ENCODE measurements around the gene TOX4. TPM values are rescaled to one million over a fixed set of nuclear protein-coding genes. Genes with fewer than 3 reads are reported as not detected.

Gene TOX4
- total and polyA plus RNA-seq, 2 donors (not counting 1 experiment from before 2014, with no cell fraction given): 33.6 to 74.1 TPM

GRCh38 chr14:21506557-21506956, 29.6 kb downstream of the TOX4 start:
- H3K79me2 ChIP-seq (ENCODE audit: control insufficient read depth, insufficient read depth, low read length): peaks cover 80% of the 10 kb centered on the region
- peaks cover 45% of the 10 kb centered on the region for H3K4me1 Mint-ChIP-seq
- intact Hi-C loops (cut with micrococcal nuclease): no loop called here

More at GRCh38 chr14:21506557-21506956, 29.6 kb downstream of the TOX4 start:
- peaks cover 10% of the 10 kb centered on the region for H4K20me1 ChIP-seq (ENCODE audit: control insufficient read depth, insufficient read depth, low read length, poor library complexity, severe bottlenecking)
- no peak for ATAC-seq (ENCODE audit: low read depth)
- no peak overlapping the region for H2AFZ ChIP-seq (ENCODE audit: insufficient read depth, low read depth, low read length, poor library complexity, severe bottlenecking)
- no peak overlapping the region for H3K9ac ChIP-seq (ENCODE audit: low read length)
- WGBS (ENCODE audit: insufficient coverage): no CpG with 5 or more reads among the region's 2 CpGs
- no peak overlapping the region for H3K27ac Mint-ChIP-seq
- no peaks in the 10 kb centered on the region for H3K9me3 Mint-ChIP-seq (ENCODE audit: insufficient read depth)
- H3K9me3 ChIP-seq (ENCODE audit: control extremely low read depth in 1 of 3, control insufficient read depth in 2 of 3, insufficient read depth in 1 of 3, low read length in 2 of 3): no peaks in the 10 kb centered on the region
- H3K36me3 ChIP-seq (replicated peaks in 1 of 2; ENCODE audit: control extremely low read depth in 1 of 2, control insufficient read depth in 1 of 2, extremely low read depth in 1 of 2, insufficient read depth in 2 of 2, low read length in 1 of 2): peaks cover 13 to 39% of the 10 kb centered on the region in 2 experiments
- no peaks in the 10 kb centered on the region for H3K27me3 Mint-ChIP-seq
- peaks cover 21 to 23% of the 10 kb centered on the region in 2 donors for H3K4me1 ChIP-seq (ENCODE audit: control insufficient read depth in 2 of 2, insufficient read depth in 2 of 2, low read length in 2 of 2)
- no peak overlapping the region for H3K4me3 Mint-ChIP-seq
- no peak overlapping the region for H3K27ac ChIP-seq (ENCODE audit: low read length in 2 of 2)
- no peaks in the 10 kb centered on the region for H3K27me3 ChIP-seq (replicated peaks in 1 of 4; ENCODE audit: control extremely low read depth in 1 of 4, control insufficient read depth in 3 of 4, insufficient read depth in 4 of 4, low read length in 3 of 4)
- H3K4me3 ChIP-seq (ENCODE audit: control extremely low read depth in 1 of 5, extremely low read depth in 1 of 5, insufficient read depth in 1 of 5, low read depth in 2 of 5, low read length in 4 of 5): no peak overlapping the region
- no peak for TF ChIP-seq CTCF (IDR thresholded peaks at IDR 0.05)
- no peak for TF ChIP-seq EZH2 (IDR thresholded peaks at IDR 0.05; ENCODE audit: borderline replicate concordance, insufficient read depth, low read depth, low read length, poor library complexity, severe bottlenecking)
- DNase-seq: no peak
- ChIA-PET CTCF (no interaction called here), POLR2A (no interaction called here)
- no peak overlapping the region for H3K4me2 ChIP-seq (replicated peaks; ENCODE audit: low read depth, low read length, poor library complexity, severe bottlenecking)
